Measurements from ENCODE around the gene SPAG16.

The SPAG16 gene

GRCh38 chr2:214031566-214031965 lies 747.3 kb downstream of the SPAG16 start (continued):
- TF ChIP-seq PRDM10 (tag by site-specific recombination; IDR thresholded peaks at IDR 0.05): no peak
- no peak for TF ChIP-seq ZNF585B (tag by site-specific recombination; IDR thresholded peaks at IDR 0.05)
- no peak for TF ChIP-seq AEBP2 (tag by site-specific recombination; IDR thresholded peaks at IDR 0.05; ENCODE audit: borderline replicate concordance)
- no peak for TF ChIP-seq ELK4 (IDR thresholded peaks at IDR 0.05; ENCODE audit: borderline replicate concordance, low read depth, low read length)
- TF ChIP-seq ZNF214 (tag by site-specific recombination; IDR thresholded peaks at IDR 0.05; ENCODE audit: borderline replicate concordance): no peak

- no peaks in the 10 kb centered on the region for H3K36me3 ChIP-seq (ENCODE audit: control insufficient read depth in 2 of 2, insufficient read depth in 1 of 2, low read length in 2 of 2)
- CTCF ChIA-PET: interaction anchor here (0.6 kb wide), 1 partner anchor 784 kb away, joined by 3 read pairs; no protein-coding TSS in a partner anchor
- H3K27ac ChIP-seq (ENCODE audit: extremely low read depth, low read depth, low read length): no peak overlapping the region
- no peak overlapping the region for H3K4me3 ChIP-seq (ENCODE audit: low read depth, low read length)
- TF ChIP-seq ZNF184 (tag by site-specific recombination; IDR thresholded peaks at IDR 0.05): no peak
- no peak for TF ChIP-seq ZNF518A (tag by site-specific recombination; conservative IDR thresholded peaks at IDR 0.05; ENCODE audit: low read depth)
- peak; percentile 78 for TF ChIP-seq ZIC2 (tag by site-specific recombination; IDR thresholded peaks at IDR 0.05)
- no peak for TF ChIP-seq ZBTB1 (tag by site-specific recombination; IDR thresholded peaks at IDR 0.05)
- TF ChIP-seq ZBTB21 (tag by site-specific recombination; IDR thresholded peaks at IDR 0.05): no peak
- H3K4me1 ChIP-seq (ENCODE audit: control insufficient read depth, insufficient read depth, low read length): no peaks in the 10 kb centered on the region
- no peaks in the 10 kb centered on the region for H3K9me3 ChIP-seq (ENCODE audit: control insufficient read depth, insufficient read depth, low read depth, low read length)
- POLR2A ChIA-PET: no interaction called here
These were observed 750.2 kb downstream of the SPAG16 start for GRCh38 chr2:214034417-214034816.
